IMR-90 (cell line): ENCODE data around the gene DGAT2. TPM values are rescaled to one million over a fixed set of nuclear protein-coding genes. Genes with fewer than 3 reads are reported as not detected.

Source experiments
- ATAC-seq: fragments of 200-7000 bp; cut with Tn5 transposase; 2 replicates; pipeline ENCODE4 v1.9.1; 2020; ENCODE audit warnings: low read depth, mild to moderate bottlenecking, moderate library complexity
- BruUV-seq: library from RNA; stranded (reverse); fragments of 400-500 nt; replicated peaks from 2 replicates; lab custom pipeline; 2021; lab: Mats Ljungman, UMichigan
- CTCF ChIA-PET: fragments of 300-600 bp; formaldehyde crosslinking; extraction: SDS; loops from one replicate; lab custom pipeline; 2021; ENCODE audit warnings: antibody characterized with exemption; lab: Yijun Ruan, JAX
- POLR2A ChIA-PET: fragments of 300-600 bp; sonication (Branson Sonifier 250); formaldehyde crosslinking; loops from one replicate; lab custom pipeline; 2022; ENCODE audit warnings: antibody characterized with exemption; ENCODE audit not compliant: unreplicated experiment; lab: Charles Lee
- DNase-seq: peaks from one replicate; pipeline ENCODE4 v3.0.0; 2013
- H2AFZ ChIP-seq: replicated peaks from 2 replicates; pipeline ENCODE3; 2013; ENCODE audit warnings: low read length, mild to moderate bottlenecking; ENCODE audit not compliant: poor library complexity
- H2AK5ac ChIP-seq: 2 replicates; pipeline ENCODE4 v1.6.1; 2013; ENCODE audit warnings: low read depth, low read length, inconsistent platforms
- H2AK9ac ChIP-seq: replicated peaks from 2 replicates; pipeline ENCODE3; 2013; ENCODE audit warnings: mild to moderate bottlenecking, low read depth, low read length, moderate library complexity; ENCODE audit not compliant: poor library complexity
- H2BK120ac ChIP-seq: 2 replicates; pipeline ENCODE4 v1.6.1; 2013; ENCODE audit warnings: low read depth, low read length, inconsistent platforms
- H2BK15ac ChIP-seq: 3 replicates; pipeline ENCODE4 v1.6.1; 2013; ENCODE audit warnings: low read depth, low read length, inconsistent platforms
- H2BK20ac ChIP-seq: 2 replicates; pipeline ENCODE4 v1.6.1; 2013; ENCODE audit warnings: low read depth, mild to moderate bottlenecking, inconsistent platforms, low read length, moderate library complexity
- H2BK5ac ChIP-seq: 2 replicates; pipeline ENCODE4 v1.6.1; 2013; ENCODE audit warnings: mild to moderate bottlenecking, low read depth, low read length, inconsistent platforms; ENCODE audit not compliant: poor library complexity, severe bottlenecking
- H3K14ac ChIP-seq: replicated peaks from 2 replicates; pipeline ENCODE4 v1.6.1; 2013; ENCODE audit warnings: low read depth, low read length, inconsistent platforms
- H3K18ac ChIP-seq: 2 replicates; pipeline ENCODE4 v1.6.1; 2013; ENCODE audit warnings: low read depth, low read length, control low read depth
- H3K23ac ChIP-seq: 2 replicates; pipeline ENCODE4 v1.6.1; 2013; ENCODE audit warnings: low read depth, low read length, inconsistent platforms
- H3K27ac ChIP-seq: 2 replicates; pipeline ENCODE4 v1.5.1; 2013; ENCODE audit warnings: mild to moderate bottlenecking, control low read depth, low read length; ENCODE audit not compliant: insufficient read depth
- H3K27me3 ChIP-seq: 2 replicates; pipeline ENCODE4 v1.6.1; 2013; ENCODE audit warnings: low read length; ENCODE audit not compliant: control insufficient read depth, insufficient read depth
- H3K36me3 ChIP-seq: 2 replicates; pipeline ENCODE4 v1.6.1; 2013; ENCODE audit warnings: low read length, mixed read lengths; ENCODE audit not compliant: control insufficient read depth, insufficient read depth
- H3K4ac ChIP-seq: 2 replicates; pipeline ENCODE4 v1.6.1; 2013; ENCODE audit warnings: low read depth, low read length, inconsistent platforms
- H3K4me1 ChIP-seq: 2 replicates; pipeline ENCODE4 v1.6.1; 2013; ENCODE audit warnings: low read length, mixed read lengths; ENCODE audit not compliant: control insufficient read depth, insufficient read depth
- H3K4me2 ChIP-seq: 2 replicates; pipeline ENCODE4 v1.6.1; 2013; ENCODE audit warnings: low read depth, mild to moderate bottlenecking, control low read depth, low read length, moderate library complexity
- H3K4me3 ChIP-seq: 2 replicates; pipeline ENCODE4 v1.5.1; 2013; ENCODE audit warnings: low read depth, mild to moderate bottlenecking, control low read depth, low read length, moderate library complexity; ENCODE audit not compliant: insufficient read depth
- H3K56ac ChIP-seq: 2 replicates; pipeline ENCODE4 v1.6.1; 2013; ENCODE audit warnings: low read length, inconsistent platforms; ENCODE audit not compliant: insufficient read depth; ENCODE audit errors: extremely low read depth
- H3K79me1 ChIP-seq, 2 experiments: 2 replicates each; pipeline ENCODE4 v1.6.1; 2013; ENCODE audit warnings: low read length in 2 of 2, inconsistent platforms in 1 of 2, low read depth in 1 of 2
- H3K9ac ChIP-seq: 2 replicates; pipeline ENCODE4 v1.6.1; 2013; ENCODE audit warnings: low read depth, low read length, control low read depth
- H3K9me1 ChIP-seq: 2 replicates; pipeline ENCODE4 v1.6.1; 2013; ENCODE audit warnings: low read length, inconsistent platforms; ENCODE audit not compliant: insufficient read depth
- H3K9me3 ChIP-seq: 2 replicates; pipeline ENCODE4 v1.6.1; 2013; ENCODE audit warnings: low read length; ENCODE audit not compliant: control insufficient read depth, insufficient read depth
- H4K20me1 ChIP-seq: 2 replicates; pipeline ENCODE4 v1.6.1; 2013; ENCODE audit warnings: low read length, inconsistent platforms; ENCODE audit not compliant: insufficient read depth
- H4K5ac ChIP-seq: 2 replicates; pipeline ENCODE4 v1.6.1; 2013; ENCODE audit warnings: mild to moderate bottlenecking, low read depth, low read length, control low read depth
- H4K8ac ChIP-seq, 2 experiments: 2 replicates each; pipeline ENCODE4 v1.6.1; 2013; ENCODE audit warnings: low read depth in 2 of 2, low read length in 2 of 2, control low read depth in 1 of 2, inconsistent platforms in 1 of 2
- H4K91ac ChIP-seq: 2 replicates; pipeline ENCODE4 v1.6.1; 2013; ENCODE audit warnings: low read depth, low read length, inconsistent platforms; ENCODE audit not compliant: insufficient read depth
- BHLHE40 ChIP-seq: fragments of 150-350 bp; IDR thresholded peaks from 2 replicates; pipeline ENCODE4 v1.6.1; 2016; ENCODE audit warnings: mild to moderate bottlenecking, low read depth, low read length
- CHD1 ChIP-seq: IDR thresholded peaks from 2 replicates; pipeline ENCODE4 v1.6.1; 2012; ENCODE audit warnings: low read depth, low read length, improper control_type of control experiment
- FOS ChIP-seq: fragments of 150-350 bp; IDR thresholded peaks from 2 replicates; pipeline ENCODE4 v1.6.1; 2016; ENCODE audit warnings: low read depth, low read length
- MAFK ChIP-seq: IDR thresholded peaks from 2 replicates; pipeline ENCODE4 v1.6.1; 2012; ENCODE audit warnings: low read depth, low read length, improper control_type of control experiment
- MAZ ChIP-seq: IDR thresholded peaks from 2 replicates; pipeline ENCODE4 v1.6.1; 2012; ENCODE audit warnings: low read depth, mild to moderate bottlenecking, low read length, improper control_type of control experiment, moderate library complexity, borderline replicate concordance
- MXI1 ChIP-seq: IDR thresholded peaks from 2 replicates; pipeline ENCODE4 v1.6.1; 2012; ENCODE audit warnings: low read depth, mild to moderate bottlenecking, low read length, moderate library complexity, borderline replicate concordance
- NFE2L2 ChIP-seq: fragments of 150-350 bp; IDR thresholded peaks from 2 replicates; pipeline ENCODE4 v1.6.1; 2016; ENCODE audit warnings: low read depth, mild to moderate bottlenecking, low read length
- POLR2A ChIP-seq: IDR thresholded peaks from 2 replicates; pipeline ENCODE4 v1.6.1; 2012; ENCODE audit warnings: mild to moderate bottlenecking, low read depth, low read length
- RFX5 ChIP-seq: IDR thresholded peaks from 2 replicates; pipeline ENCODE4 v1.8.0; 2012; ENCODE audit warnings: low read depth, mild to moderate bottlenecking, low read length, moderate library complexity
- WGBS, 2 experiments: methylation state at CpG; one replicate each; pipeline versions ENCODE4 v1.1.5 to v1.1.7; 2013; ENCODE audit warnings: missing lambda C conversion rate in 2 of 2; ENCODE audit not compliant: insufficient read length in 1 of 2; ENCODE audit errors: extremely low coverage in 2 of 2; 5-methylcytosine and 5-hydroxymethylcytosine counted together
- dilution Hi-C: fragments of 300-500 bp; cut with HindIII; formaldehyde crosslinking; loops from one replicate; pipeline ENCODE4 v1.14.3; 2018; ENCODE audit warnings: low sequenced_read_pairs; ENCODE audit not compliant: unreplicated experiment
- in situ Hi-C: fragments of 300-500 bp; cut with MboI; formaldehyde crosslinking; loops from 3 replicates; pipeline ENCODE4 v1.14.3; 2019; ENCODE audit warnings: low sequenced_read_pairs, inconsistent platforms, mixed read lengths
- intact Hi-C: fragments of 100-400 bp; cut with micrococcal nuclease; formaldehyde crosslinking; loops from 2 replicates; pipeline ENCODE4 v1.10.0; 2022
- polyA plus RNA-seq, 3 experiments: library from polyadenylated mRNA; depleted of rRNA; stranded (reverse); fragments of >200 nt; gene quantifications; 2 replicates each; pipeline ENCODE4 v1.2.3, GENCODE V29; 2012; ENCODE audit warnings: low replicate concordance in 1 of 3
- total RNA-seq: library from RNA; depleted of rRNA; stranded (reverse); fragments of >200 nt; gene quantifications from 2 replicates; pipeline ENCODE4 v1.2.3, GENCODE V29; 2012

Gene DGAT2
- total and polyA plus RNA-seq, 2 of the 4 experiments (the other 2 are of a cell fraction), result 2.3 to 2.4 TPM

DNA sequence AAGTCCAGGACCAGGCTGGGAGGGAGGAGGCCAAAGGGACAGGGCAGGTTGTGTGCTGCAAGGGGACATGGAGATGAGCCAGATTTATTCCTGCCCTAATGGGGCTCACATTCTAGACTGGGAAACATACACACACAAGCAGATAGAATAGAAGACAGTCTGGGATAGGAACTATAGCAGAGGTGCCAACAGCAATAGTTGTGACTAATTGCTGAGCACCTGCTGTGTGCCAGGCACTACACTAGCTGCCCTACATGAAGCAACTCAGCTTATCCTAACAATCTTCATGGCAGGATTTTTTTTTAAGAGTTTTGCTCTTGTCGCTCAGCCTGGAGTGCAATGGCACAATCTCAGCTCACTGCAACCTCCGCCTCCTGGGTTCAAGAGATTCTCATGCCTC lies 39.6 kb upstream of the DGAT2 start:
- Histone ChIP-seq H3K56ac (no peak overlapping the region), H3K4me1 (no peaks in the 10 kb centered on the region), H3K23ac (no peak overlapping the region), H3K36me3 (no peaks in the 10 kb centered on the region), H3K4me3 (no peak overlapping the region), H3K9me1 (no peaks in the 10 kb centered on the region), H2AFZ (no peak overlapping the region), H3K18ac (no peak overlapping the region), H3K27ac (no peak overlapping the region), H3K4me2 (no peak overlapping the region), H4K5ac (no peak overlapping the region), H4K8ac (no peak overlapping the region), H3K27me3 (peaks cover 51% of the 10 kb centered on the region), H2BK120ac (no peak overlapping the region), H3K9me3 (peaks cover 2% of the 10 kb centered on the region; the same call in 1 of the 2 replicates), H2AK9ac (no peak overlapping the region), H2AK5ac (no peak overlapping the region), H3K4ac (no peak overlapping the region), H2BK20ac (no peak overlapping the region), H4K20me1 (no peaks in the 10 kb centered on the region), H4K91ac (no peak overlapping the region), H2BK5ac (no peak overlapping the region), H3K9ac (no peak overlapping the region), H2BK15ac (no peak overlapping the region), H3K79me1 (no peaks in the 10 kb centered on the region), H3K14ac (no peak overlapping the region)
- TF ChIP-seq MAZ, result no peak
- no peak for TF ChIP-seq MAFK
- no peak for TF ChIP-seq POLR2A
- no peak for TF ChIP-seq FOS
- no peak for TF ChIP-seq BHLHE40
- TF ChIP-seq CHD1, result no peak
- TF ChIP-seq NFE2L2, result no peak
- no peak for TF ChIP-seq RFX5
- TF ChIP-seq MXI1, result no peak
- intact Hi-C loops, result no loop called here
- in situ Hi-C loops, result no loop called here
- ATAC-seq (no peak), DNase-seq (no peak)
- BruUV-seq, result no TSS peak
- no CpG with 5 or more reads among the region's 2 CpGs for WGBS, 2 experiments
- POLR2A ChIA-PET, result no interaction called here
- dilution Hi-C loops, result no loop called here
- CTCF ChIA-PET, result no interaction called here
